Activated effector memory CD4-positive, alpha-beta T cell treated with Interleukin-2 at 50 U/mL for 16 hours (primary cell): Measurements from ENCODE around the gene LRRC4C.

Source experiments
- DNase-seq: peaks from one replicate; pipeline ENCODE4 v3.0.0-alpha.2; 2020

LRRC4C gene

DNA sequence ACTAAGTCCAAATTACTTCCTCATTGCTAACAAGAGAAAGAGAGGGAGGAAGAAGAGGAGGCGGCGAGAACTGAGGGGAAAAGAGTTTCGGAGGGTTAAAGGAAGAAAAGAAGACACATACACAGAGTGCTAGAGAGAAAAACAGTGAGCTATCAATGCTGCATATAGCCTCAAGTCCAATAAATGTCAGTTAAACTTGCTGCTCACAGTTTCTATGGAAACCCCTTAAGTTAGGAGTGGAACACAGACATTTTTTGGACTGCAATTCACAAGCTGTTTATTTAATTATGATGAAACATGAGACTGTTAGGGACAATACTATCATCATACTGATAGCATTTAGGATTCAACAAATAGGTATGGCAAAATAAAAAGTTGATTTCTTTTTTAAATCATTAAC lies 1320.4 kb downstream of the LRRC4C start:
- no peak for DNase-seq

DNA sequence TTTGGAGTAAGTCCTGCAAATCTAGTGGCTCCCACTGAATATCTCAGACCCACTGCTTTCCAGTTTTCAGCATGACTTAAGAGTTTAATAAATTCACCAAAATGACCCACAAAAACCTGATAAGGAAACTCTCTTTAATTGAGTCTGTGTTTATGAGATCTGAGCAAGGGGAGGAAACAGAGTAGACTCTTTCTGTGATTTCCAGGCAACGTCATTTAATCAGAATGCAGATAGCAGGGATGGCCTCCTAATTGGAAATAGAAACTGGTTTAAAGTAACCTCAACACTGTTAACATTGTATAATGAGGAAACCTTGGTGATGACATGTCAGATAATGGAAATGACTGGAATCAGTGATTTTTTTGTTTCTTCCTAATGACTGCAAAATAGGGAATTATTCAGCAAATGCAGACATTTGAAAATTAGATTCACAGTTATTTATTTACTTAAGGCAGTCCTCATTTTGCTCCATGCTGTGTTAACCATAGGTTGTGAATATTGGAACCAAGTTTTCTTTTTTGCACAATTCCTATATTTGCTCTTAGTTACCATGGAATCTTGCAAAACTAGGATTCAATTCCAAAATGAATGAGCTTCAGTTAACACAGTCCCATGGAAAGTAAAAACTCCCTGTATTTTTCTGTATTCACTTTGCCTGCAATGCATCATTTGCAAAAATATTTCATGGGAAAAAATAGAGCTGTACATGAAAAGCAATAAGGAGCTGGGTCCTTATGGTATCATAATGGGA lies 1324.5 kb downstream of the LRRC4C start:
- no peak for DNase-seq

- DNase-seq, result no peak
Measured at GRCh38 chr11:40133498-40133897, 1326.0 kb downstream of the LRRC4C start.

GRCh38 chr11:40132912-40133311 lies 1326.5 kb downstream of the LRRC4C start:
- DNase-seq, result no peak

GRCh38 chr11:40130427-40130826 lies 1329.0 kb downstream of the LRRC4C start:
- no peak for DNase-seq

DNA sequence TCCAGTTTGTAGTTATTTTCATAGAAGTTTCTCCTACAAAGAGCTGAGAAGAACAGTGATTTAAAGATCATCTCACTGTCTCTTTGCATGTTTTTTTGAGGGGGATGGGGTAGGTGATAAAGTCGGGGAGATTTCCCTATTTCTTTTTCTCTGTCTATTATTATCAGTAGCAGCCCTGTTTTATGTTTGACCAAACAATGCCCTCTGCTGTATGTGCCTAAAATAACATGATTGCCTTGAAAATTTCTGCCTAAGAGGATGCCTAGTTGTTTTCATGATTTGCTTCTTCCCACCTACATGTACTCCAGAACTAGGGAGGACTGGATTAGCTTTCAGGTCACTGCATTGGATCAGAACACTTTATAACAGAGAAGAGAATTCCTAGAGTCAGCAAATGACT lies 1330.2 kb downstream of the LRRC4C start:
- no peak for DNase-seq

- no peak for DNase-seq
Measured at GRCh38 chr11:40125054-40125453, 1334.4 kb downstream of the LRRC4C start.

DNA sequence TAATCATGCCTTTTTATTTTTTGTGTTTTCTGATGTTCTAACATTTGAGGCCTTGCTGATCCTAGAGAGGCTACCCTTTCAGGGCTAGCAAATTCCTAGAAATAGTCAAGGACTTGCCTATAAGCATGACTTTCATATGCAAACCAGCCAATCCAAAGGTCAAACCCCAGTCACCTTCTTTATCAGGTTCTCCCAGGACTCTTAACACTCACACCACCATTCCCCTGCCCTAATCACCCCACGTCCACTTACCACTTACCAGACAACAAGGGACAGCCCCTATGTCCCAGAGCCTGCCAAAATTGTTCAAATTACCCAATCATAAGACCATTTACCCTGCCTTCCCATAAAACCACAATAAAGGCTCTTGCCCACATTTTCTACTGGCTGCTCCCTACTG lies 1339.8 kb downstream of the LRRC4C start:
- no peak for DNase-seq

GRCh38 chr11:40118780-40119179 lies 1340.7 kb downstream of the LRRC4C start:
- no peak for DNase-seq

DNA sequence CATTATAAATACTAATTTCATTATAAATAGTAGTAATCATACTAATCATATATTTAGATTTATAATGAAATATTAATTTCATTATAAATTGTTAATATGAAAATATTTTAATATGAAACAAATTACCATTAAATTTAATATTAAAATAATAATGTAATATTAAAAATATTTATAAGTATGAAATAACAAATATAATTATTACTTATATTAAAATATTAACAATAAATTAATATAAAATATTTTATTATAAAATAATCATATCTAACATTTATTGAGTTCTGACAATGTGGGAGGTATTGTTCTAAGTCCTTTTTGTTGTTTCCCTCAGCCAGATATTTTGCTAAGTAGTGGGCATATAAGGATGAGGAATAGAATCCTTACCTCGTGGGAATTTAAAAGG lies 1341.4 kb downstream of the LRRC4C start:
- no peak for DNase-seq

DNA sequence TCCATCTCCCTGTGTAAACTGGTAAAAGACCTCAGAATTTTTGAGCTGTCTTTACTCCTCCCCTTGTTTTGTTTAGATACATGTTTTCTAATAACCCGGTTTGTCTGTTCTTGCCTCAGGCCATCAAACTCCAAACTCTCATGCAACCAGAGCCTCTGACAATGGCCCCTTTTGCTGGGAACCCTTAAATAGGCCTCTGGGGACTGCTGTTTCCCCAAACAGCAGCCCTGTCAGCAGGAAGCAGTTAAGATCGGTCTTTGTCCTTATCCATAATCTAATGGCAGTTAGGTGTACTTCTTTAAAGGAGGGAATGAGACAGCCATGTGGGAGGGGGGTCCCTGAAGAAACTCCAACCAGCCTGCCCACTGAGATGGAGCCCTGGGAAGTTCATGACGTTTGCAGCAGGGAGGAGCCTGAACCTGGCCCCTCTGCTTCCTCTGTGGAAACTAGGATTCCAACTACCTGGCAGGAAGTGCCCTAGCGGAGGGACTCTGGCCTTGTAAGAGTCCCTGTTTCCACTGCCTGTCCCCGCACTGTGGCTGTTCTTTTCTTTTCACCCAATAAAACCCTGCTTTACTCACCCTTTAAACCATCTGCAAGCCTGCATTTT lies 1354.4 kb downstream of the LRRC4C start:
- no peak for DNase-seq

- DNase-seq, result no peak
Measured at GRCh38 chr11:40100781-40101180, 1358.7 kb downstream of the LRRC4C start.

- no peak for DNase-seq
Measured at GRCh38 chr11:40100162-40100553, 1359.3 kb downstream of the LRRC4C start.

GRCh38 chr11:40099426-40100161 lies 1359.9 kb downstream of the LRRC4C start:
- no peak for DNase-seq

GRCh38 chr11:40095446-40095845 lies 1364.0 kb downstream of the LRRC4C start:
- no peak for DNase-seq

- no peak for DNase-seq
Measured at GRCh38 chr11:40094954-40095353, 1364.5 kb downstream of the LRRC4C start.

- DNase-seq, result no peak
Measured at GRCh38 chr11:40080434-40080833, 1379.0 kb downstream of the LRRC4C start.
